Measurements from ENCODE around the gene SLC9A8. TPM values are rescaled to one million over a fixed set of nuclear protein-coding genes. Genes with fewer than 3 reads are reported as not detected.

The SLC9A8 gene
- total RNA-seq, 4 donors from 2014 or later = 12.4 to 20.4 (median 15.1) TPM

DNA sequence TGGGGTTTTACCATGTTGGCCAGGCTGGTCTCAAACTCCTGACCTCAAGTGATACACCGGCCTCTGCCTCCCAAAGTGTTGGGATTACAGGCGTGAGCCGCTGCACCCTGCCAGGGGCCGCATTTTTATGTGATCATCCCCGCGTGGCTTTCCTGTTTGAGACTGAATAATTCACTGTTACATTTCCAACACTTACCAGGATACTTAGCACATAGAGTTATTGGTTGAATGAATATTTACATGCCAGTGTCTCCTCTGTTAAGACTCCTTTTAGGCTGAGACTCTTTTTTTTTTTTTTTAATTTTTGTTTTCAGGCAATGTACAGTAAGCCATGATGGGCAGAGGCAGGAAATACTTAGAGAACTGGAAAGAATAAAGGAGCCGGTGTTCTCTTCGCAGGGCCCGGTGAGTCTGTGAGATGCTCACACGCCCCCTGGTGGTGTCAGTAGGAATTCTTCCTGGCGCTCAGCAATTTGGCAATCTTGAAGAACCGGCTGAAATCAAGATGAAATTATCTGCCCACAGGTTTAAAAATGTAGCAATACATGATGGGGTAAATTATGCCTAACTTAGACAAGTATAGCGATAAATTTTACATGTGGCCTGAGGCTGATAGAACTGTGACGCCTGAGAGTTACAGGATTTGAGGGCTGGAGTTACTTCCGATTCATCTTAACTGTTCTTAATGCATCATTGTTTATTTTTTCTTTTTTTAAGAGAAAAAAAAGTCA lies 115.9 kb downstream of the SLC9A8 start:
- Histone ChIP-seq H3K27me3 (no peaks in the 10 kb centered on the region), H3K36me3 (no peaks in the 10 kb centered on the region), H3K27ac (no peak overlapping the region), H3K4me1 (no peaks in the 10 kb centered on the region), H3K4me3 (no peak overlapping the region), H3K9me3 (no peaks in the 10 kb centered on the region)
- DNase-seq = peak; percentile 62 to 72
- TF ChIP-seq POLR2A (IDR thresholded peaks at IDR 0.05) = no peak
- TF ChIP-seq, protein P1, sequence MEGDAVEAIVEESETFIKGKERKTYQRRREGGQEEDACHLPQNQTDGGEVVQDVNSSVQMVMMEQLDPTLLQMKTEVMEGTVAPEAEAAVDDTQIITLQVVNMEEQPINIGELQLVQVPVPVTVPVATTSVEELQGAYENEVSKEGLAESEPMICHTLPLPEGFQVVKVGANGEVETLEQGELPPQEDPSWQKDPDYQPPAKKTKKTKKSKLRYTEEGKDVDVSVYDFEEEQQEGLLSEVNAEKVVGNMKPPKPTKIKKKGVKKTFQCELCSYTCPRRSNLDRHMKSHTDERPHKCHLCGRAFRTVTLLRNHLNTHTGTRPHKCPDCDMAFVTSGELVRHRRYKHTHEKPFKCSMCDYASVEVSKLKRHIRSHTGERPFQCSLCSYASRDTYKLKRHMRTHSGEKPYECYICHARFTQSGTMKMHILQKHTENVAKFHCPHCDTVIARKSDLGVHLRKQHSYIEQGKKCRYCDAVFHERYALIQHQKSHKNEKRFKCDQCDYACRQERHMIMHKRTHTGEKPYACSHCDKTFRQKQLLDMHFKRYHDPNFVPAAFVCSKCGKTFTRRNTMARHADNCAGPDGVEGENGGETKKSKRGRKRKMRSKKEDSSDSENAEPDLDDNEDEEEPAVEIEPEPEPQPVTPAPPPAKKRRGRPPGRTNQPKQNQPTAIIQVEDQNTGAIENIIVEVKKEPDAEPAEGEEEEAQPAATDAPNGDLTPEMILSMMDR (IDR thresholded peaks at IDR 0.05 in 4 of 5, conservative IDR thresholded peaks at IDR 0.05 in 1 of 5) = peak; percentile 87 to 95 (median 88)
- ATAC-seq = peak; percentile 80
- in situ Hi-C loops (cut with MboI; ENCODE audit: low sequenced_read_pairs in 4 of 4) (loop anchor here in 1 of 4 donors (10.0 kb wide), 1 partner anchor 324 kb away; no protein-coding TSS in a partner anchor), intact Hi-C loops (cut with DNase I; ENCODE audit: low total_unique reads) (loop anchor here (2.0 to 5.0 kb wide), 2 partner anchors 318 to 386 kb away; no protein-coding TSS in a partner anchor)

DNA sequence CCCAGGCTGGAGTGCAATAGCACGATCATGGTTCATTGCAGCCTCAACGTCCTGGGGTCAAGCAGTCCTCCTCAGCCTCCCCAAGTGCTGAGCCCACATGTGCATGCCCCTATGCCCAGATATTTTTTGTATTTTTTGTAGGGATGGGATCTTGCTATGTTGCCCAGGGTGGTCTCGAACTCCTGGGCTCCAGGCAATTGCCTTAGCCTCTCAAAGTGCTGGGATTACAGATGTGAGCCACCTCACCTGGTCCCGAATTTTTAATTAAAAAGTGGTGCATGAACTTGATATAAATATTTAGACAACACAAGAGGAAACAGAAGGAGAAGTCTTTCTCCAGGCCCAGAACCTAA lies 116.5 kb downstream of the SLC9A8 start:
- no peak for TF ChIP-seq POLR2A (IDR thresholded peaks at IDR 0.05)
- TF ChIP-seq, protein P1 (IDR thresholded peaks at IDR 0.05 in 4 of 5, conservative IDR thresholded peaks at IDR 0.05 in 1 of 5) = no peak
- Histone ChIP-seq H3K4me1 (no peaks in the 10 kb centered on the region), H3K36me3 (no peaks in the 10 kb centered on the region), H3K4me3 (no peak overlapping the region), H3K27ac (no peak overlapping the region), H3K27me3 (no peaks in the 10 kb centered on the region), H3K9me3 (no peaks in the 10 kb centered on the region)
- ATAC-seq (peak; percentile 8 to 9), DNase-seq (no peak)
- in situ Hi-C loops (cut with MboI; ENCODE audit: low sequenced_read_pairs in 4 of 4) (loop anchor here in 1 of 4 donors (10.0 kb wide), 1 partner anchor 324 kb away; no protein-coding TSS in a partner anchor), intact Hi-C loops (cut with DNase I; ENCODE audit: low total_unique reads) (loop anchor here (2.0 to 5.0 kb wide), 2 partner anchors 318 to 387 kb away; no protein-coding TSS in a partner anchor)

DNA sequence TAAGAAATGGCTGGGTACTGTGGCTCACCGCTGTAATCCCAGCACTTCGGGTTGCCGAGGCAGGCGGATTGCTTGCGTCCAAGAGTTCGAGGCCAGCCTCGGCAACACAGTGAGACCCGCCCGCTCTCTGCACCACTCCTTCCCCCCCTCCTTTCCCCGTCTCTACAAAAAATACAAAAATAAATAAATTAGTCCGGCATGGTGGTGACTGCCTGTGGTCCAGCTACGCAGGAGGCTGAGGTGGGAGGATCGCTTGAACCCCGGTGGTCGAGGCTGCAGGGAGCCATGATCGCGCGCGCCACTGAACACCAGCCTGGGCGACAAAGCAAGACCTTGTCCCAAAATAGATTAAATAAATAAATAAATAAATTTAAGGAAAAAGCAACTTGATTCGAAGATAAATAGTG lies 123.1 kb downstream of the SLC9A8 start:
- ATAC-seq (peak; percentile 24 to 28), DNase-seq (no peak)
- Histone ChIP-seq H3K4me1 (peaks cover 37 to 39% of the 10 kb centered on the region in 2 donors), H3K27ac (peak overlapping the region; percentile 95 to 100 (median 98)), H3K9me3 (no peaks in the 10 kb centered on the region), H3K36me3 (peaks cover 0 to 5% of the 10 kb centered on the region in 2 donors), H3K27me3 (no peaks in the 10 kb centered on the region), H3K4me3 (peak overlapping the region; percentile 88 to 99 (median 96))
- TF ChIP-seq, protein P1 (IDR thresholded peaks at IDR 0.05 in 4 of 5, conservative IDR thresholded peaks at IDR 0.05 in 1 of 5) = no peak
- TF ChIP-seq POLR2A (IDR thresholded peaks at IDR 0.05) = no peak
- intact Hi-C loops (cut with DNase I; ENCODE audit: low total_unique reads) (loop anchor here (2.0 to 10.0 kb wide), 2 partner anchors 21 to 999 kb away; partner anchors contain the start of genes ADNP and SPATA2), in situ Hi-C loops (cut with MboI; ENCODE audit: low sequenced_read_pairs in 4 of 4) (no loop called here)

DNA sequence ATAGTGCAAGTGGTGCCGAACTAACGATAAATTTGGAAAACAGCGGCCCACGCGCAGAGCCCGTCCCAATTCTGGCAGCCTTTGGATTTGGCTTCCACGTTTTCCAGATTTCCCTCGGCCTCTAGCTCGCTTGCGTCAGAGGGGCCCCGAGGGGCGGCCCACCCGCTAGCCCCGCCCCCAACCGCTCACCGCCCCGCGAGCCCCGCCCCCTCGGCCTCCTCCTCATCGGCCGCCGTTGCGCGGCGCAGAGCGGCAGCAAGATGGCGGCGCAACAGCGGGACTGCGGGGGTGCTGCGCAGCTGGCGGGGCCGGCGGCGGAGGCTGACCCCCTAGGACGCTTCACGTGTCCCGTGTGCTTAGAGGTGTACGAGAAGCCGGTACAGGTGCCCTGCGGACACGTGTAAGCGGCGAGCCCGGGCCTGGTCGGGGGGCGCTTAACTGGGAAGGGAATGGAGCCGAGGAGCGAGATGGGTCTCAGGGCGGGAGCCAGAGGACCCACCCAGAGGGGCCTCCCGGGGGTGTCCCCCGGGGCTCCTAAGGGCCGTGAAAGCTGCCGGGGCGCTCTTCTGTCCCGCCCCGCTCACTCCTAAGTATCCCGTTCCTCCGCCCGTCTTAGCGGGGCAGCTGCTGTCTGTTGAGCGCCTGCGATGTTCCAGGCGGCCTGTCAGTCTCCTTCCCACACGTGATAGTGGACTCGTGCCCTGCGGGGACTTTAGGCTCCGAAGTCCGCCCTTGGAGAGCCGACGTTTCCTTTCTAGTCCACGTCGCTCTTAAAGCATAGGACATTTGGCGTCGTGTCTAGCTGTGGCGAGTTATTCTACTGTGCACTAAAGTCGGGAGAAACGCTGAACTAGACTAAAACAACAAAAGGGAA lies 123.8 kb downstream of the SLC9A8 start, which contains the start of gene RNF114:
Gene RNF114 (plus strand): TSS at position 245 of the 874 bp plus-strand sequence. CDS start 16 bp downstream, at position 261.
- Histone ChIP-seq H3K4me1 (peaks cover 44 to 45% of the 10 kb centered on the region in 2 donors), H3K4me3 (peak within 1 kb of the TSS; percentile 88 to 99 (median 96)), H3K36me3 (peaks cover 0 to 11% of the 10 kb centered on the region in 2 donors), H3K27ac (peak within 1 kb of the TSS; percentile 95 to 100 (median 98)), H3K9me3 (no peaks in the 10 kb centered on the region), H3K27me3 (no peaks in the 10 kb centered on the region)
- in situ Hi-C loops (cut with MboI; ENCODE audit: low sequenced_read_pairs in 4 of 4) = no loop called here
- intact Hi-C loops (cut with DNase I; ENCODE audit: low total_unique reads) = loop anchor here (2.0 to 10.0 kb wide), 2 partner anchors 22 to 998 kb away; partner anchors contain the start of genes ADNP and SPATA2
- DNase-seq (peak; percentile 88 to 89), ATAC-seq (peak; percentile 84 to 87)
- peak; percentile 98 to 99 for TF ChIP-seq POLR2A (IDR thresholded peaks at IDR 0.05)
- TF ChIP-seq, protein P1 (IDR thresholded peaks at IDR 0.05 in 4 of 5, conservative IDR thresholded peaks at IDR 0.05 in 1 of 5) = peak in 2 of 5 experiments; percentile 16 to 21

Data from gastrocnemius medialis (tissue), 4 donors.